IMR-90 (cell line): ENCODE measurements around the gene DYDC1. TPM values are rescaled to one million over a fixed set of nuclear protein-coding genes. Genes with fewer than 3 reads are reported as not detected.

Source experiments
- ATAC-seq: fragments of 200-7000 bp; cut with Tn5 transposase; 2 replicates; pipeline ENCODE4 v1.9.1; 2020; ENCODE audit warnings: low read depth, mild to moderate bottlenecking, moderate library complexity
- BruUV-seq: library from RNA; stranded (reverse); fragments of 400-500 nt; replicated peaks from 2 replicates; lab custom pipeline; 2021; lab: Mats Ljungman, UMichigan
- CTCF ChIA-PET: fragments of 300-600 bp; formaldehyde crosslinking; extraction: SDS; loops from one replicate; lab custom pipeline; 2021; ENCODE audit warnings: antibody characterized with exemption; lab: Yijun Ruan, JAX
- POLR2A ChIA-PET: fragments of 300-600 bp; sonication (Branson Sonifier 250); formaldehyde crosslinking; loops from one replicate; lab custom pipeline; 2022; ENCODE audit warnings: antibody characterized with exemption; ENCODE audit not compliant: unreplicated experiment; lab: Charles Lee
- DNase-seq: peaks from one replicate; pipeline ENCODE4 v3.0.0; 2013
- H2AFZ ChIP-seq: replicated peaks from 2 replicates; pipeline ENCODE3; 2013; ENCODE audit warnings: low read length, mild to moderate bottlenecking; ENCODE audit not compliant: poor library complexity
- H2AK5ac ChIP-seq: 2 replicates; pipeline ENCODE4 v1.6.1; 2013; ENCODE audit warnings: low read depth, low read length, inconsistent platforms
- H2AK9ac ChIP-seq: replicated peaks from 2 replicates; pipeline ENCODE3; 2013; ENCODE audit warnings: mild to moderate bottlenecking, low read depth, low read length, moderate library complexity; ENCODE audit not compliant: poor library complexity
- H2BK120ac ChIP-seq: 2 replicates; pipeline ENCODE4 v1.6.1; 2013; ENCODE audit warnings: low read depth, low read length, inconsistent platforms
- H2BK15ac ChIP-seq: 3 replicates; pipeline ENCODE4 v1.6.1; 2013; ENCODE audit warnings: low read depth, low read length, inconsistent platforms
- H2BK20ac ChIP-seq: 2 replicates; pipeline ENCODE4 v1.6.1; 2013; ENCODE audit warnings: low read depth, mild to moderate bottlenecking, inconsistent platforms, low read length, moderate library complexity
- H2BK5ac ChIP-seq: 2 replicates; pipeline ENCODE4 v1.6.1; 2013; ENCODE audit warnings: mild to moderate bottlenecking, low read depth, low read length, inconsistent platforms; ENCODE audit not compliant: poor library complexity, severe bottlenecking
- H3K14ac ChIP-seq: replicated peaks from 2 replicates; pipeline ENCODE4 v1.6.1; 2013; ENCODE audit warnings: low read depth, low read length, inconsistent platforms
- H3K18ac ChIP-seq: 2 replicates; pipeline ENCODE4 v1.6.1; 2013; ENCODE audit warnings: low read depth, low read length, control low read depth
- H3K23ac ChIP-seq: 2 replicates; pipeline ENCODE4 v1.6.1; 2013; ENCODE audit warnings: low read depth, low read length, inconsistent platforms
- H3K27ac ChIP-seq: 2 replicates; pipeline ENCODE4 v1.5.1; 2013; ENCODE audit warnings: mild to moderate bottlenecking, control low read depth, low read length; ENCODE audit not compliant: insufficient read depth
- H3K27me3 ChIP-seq: 2 replicates; pipeline ENCODE4 v1.6.1; 2013; ENCODE audit warnings: low read length; ENCODE audit not compliant: control insufficient read depth, insufficient read depth
- H3K36me3 ChIP-seq: 2 replicates; pipeline ENCODE4 v1.6.1; 2013; ENCODE audit warnings: low read length, mixed read lengths; ENCODE audit not compliant: control insufficient read depth, insufficient read depth
- H3K4ac ChIP-seq: 2 replicates; pipeline ENCODE4 v1.6.1; 2013; ENCODE audit warnings: low read depth, low read length, inconsistent platforms
- H3K4me1 ChIP-seq: 2 replicates; pipeline ENCODE4 v1.6.1; 2013; ENCODE audit warnings: low read length, mixed read lengths; ENCODE audit not compliant: control insufficient read depth, insufficient read depth
- H3K4me2 ChIP-seq: 2 replicates; pipeline ENCODE4 v1.6.1; 2013; ENCODE audit warnings: low read depth, mild to moderate bottlenecking, control low read depth, low read length, moderate library complexity
- H3K4me3 ChIP-seq: 2 replicates; pipeline ENCODE4 v1.5.1; 2013; ENCODE audit warnings: low read depth, mild to moderate bottlenecking, control low read depth, low read length, moderate library complexity; ENCODE audit not compliant: insufficient read depth
- H3K56ac ChIP-seq: 2 replicates; pipeline ENCODE4 v1.6.1; 2013; ENCODE audit warnings: low read length, inconsistent platforms; ENCODE audit not compliant: insufficient read depth; ENCODE audit errors: extremely low read depth
- H3K79me1 ChIP-seq, 2 experiments: 2 replicates each; pipeline ENCODE4 v1.6.1; 2013; ENCODE audit warnings: low read length in 2 of 2, inconsistent platforms in 1 of 2, low read depth in 1 of 2
- H3K9ac ChIP-seq: 2 replicates; pipeline ENCODE4 v1.6.1; 2013; ENCODE audit warnings: low read depth, low read length, control low read depth
- H3K9me1 ChIP-seq: 2 replicates; pipeline ENCODE4 v1.6.1; 2013; ENCODE audit warnings: low read length, inconsistent platforms; ENCODE audit not compliant: insufficient read depth
- H3K9me3 ChIP-seq: 2 replicates; pipeline ENCODE4 v1.6.1; 2013; ENCODE audit warnings: low read length; ENCODE audit not compliant: control insufficient read depth, insufficient read depth
- H4K20me1 ChIP-seq: 2 replicates; pipeline ENCODE4 v1.6.1; 2013; ENCODE audit warnings: low read length, inconsistent platforms; ENCODE audit not compliant: insufficient read depth
- H4K5ac ChIP-seq: 2 replicates; pipeline ENCODE4 v1.6.1; 2013; ENCODE audit warnings: mild to moderate bottlenecking, low read depth, low read length, control low read depth
- H4K8ac ChIP-seq, 2 experiments: 2 replicates each; pipeline ENCODE4 v1.6.1; 2013; ENCODE audit warnings: low read depth in 2 of 2, low read length in 2 of 2, control low read depth in 1 of 2, inconsistent platforms in 1 of 2
- H4K91ac ChIP-seq: 2 replicates; pipeline ENCODE4 v1.6.1; 2013; ENCODE audit warnings: low read depth, low read length, inconsistent platforms; ENCODE audit not compliant: insufficient read depth
- CEBPB ChIP-seq: IDR thresholded peaks from 2 replicates; pipeline ENCODE4 v1.6.1; 2012; ENCODE audit warnings: low read depth, low read length, improper control_type of control experiment
- CHD1 ChIP-seq: IDR thresholded peaks from 2 replicates; pipeline ENCODE4 v1.6.1; 2012; ENCODE audit warnings: low read depth, low read length, improper control_type of control experiment
- MAFK ChIP-seq: IDR thresholded peaks from 2 replicates; pipeline ENCODE4 v1.6.1; 2012; ENCODE audit warnings: low read depth, low read length, improper control_type of control experiment
- MAZ ChIP-seq: IDR thresholded peaks from 2 replicates; pipeline ENCODE4 v1.6.1; 2012; ENCODE audit warnings: low read depth, mild to moderate bottlenecking, low read length, improper control_type of control experiment, moderate library complexity, borderline replicate concordance
- MXI1 ChIP-seq: IDR thresholded peaks from 2 replicates; pipeline ENCODE4 v1.6.1; 2012; ENCODE audit warnings: low read depth, mild to moderate bottlenecking, low read length, moderate library complexity, borderline replicate concordance
- NFE2L2 ChIP-seq: fragments of 150-350 bp; IDR thresholded peaks from 2 replicates; pipeline ENCODE4 v1.6.1; 2016; ENCODE audit warnings: low read depth, mild to moderate bottlenecking, low read length
- POLR2A ChIP-seq: IDR thresholded peaks from 2 replicates; pipeline ENCODE4 v1.6.1; 2012; ENCODE audit warnings: mild to moderate bottlenecking, low read depth, low read length
- RAD21 ChIP-seq: IDR thresholded peaks from 2 replicates; pipeline ENCODE4 v1.6.1; 2012; ENCODE audit warnings: low read length, improper control_type of control experiment
- RCOR1 ChIP-seq: IDR thresholded peaks from 2 replicates; pipeline ENCODE4 v1.6.1; 2012; ENCODE audit warnings: mild to moderate bottlenecking, low read length, improper control_type of control experiment; ENCODE audit not compliant: insufficient replicate concordance
- RFX5 ChIP-seq: IDR thresholded peaks from 2 replicates; pipeline ENCODE4 v1.8.0; 2012; ENCODE audit warnings: low read depth, mild to moderate bottlenecking, low read length, moderate library complexity
- SMC3 ChIP-seq: fragments of 150-350 bp; IDR thresholded peaks from 2 replicates; pipeline ENCODE4 v1.6.1; 2016; ENCODE audit warnings: low read depth, mild to moderate bottlenecking, antibody characterized with exemption, low read length, moderate library complexity
- USF2 ChIP-seq: fragments of 150-350 bp; IDR thresholded peaks from 2 replicates; pipeline ENCODE4 v1.6.1; 2017; ENCODE audit warnings: mild to moderate bottlenecking, antibody characterized with exemption, low read length, low read depth
- WGBS, 2 experiments: methylation state at CpG; one replicate each; pipeline versions ENCODE4 v1.1.5 to v1.1.7; 2013; ENCODE audit warnings: missing lambda C conversion rate in 2 of 2; ENCODE audit not compliant: insufficient read length in 1 of 2; ENCODE audit errors: extremely low coverage in 2 of 2; 5-methylcytosine and 5-hydroxymethylcytosine counted together
- dilution Hi-C: fragments of 300-500 bp; cut with HindIII; formaldehyde crosslinking; loops from one replicate; pipeline ENCODE4 v1.14.3; 2018; ENCODE audit warnings: low sequenced_read_pairs; ENCODE audit not compliant: unreplicated experiment
- in situ Hi-C: fragments of 300-500 bp; cut with MboI; formaldehyde crosslinking; loops from 3 replicates; pipeline ENCODE4 v1.14.3; 2019; ENCODE audit warnings: low sequenced_read_pairs, inconsistent platforms, mixed read lengths
- intact Hi-C: fragments of 100-400 bp; cut with micrococcal nuclease; formaldehyde crosslinking; loops from 2 replicates; pipeline ENCODE4 v1.10.0; 2022
- polyA plus RNA-seq, 3 experiments: library from polyadenylated mRNA; depleted of rRNA; stranded (reverse); fragments of >200 nt; gene quantifications; 2 replicates each; pipeline ENCODE4 v1.2.3, GENCODE V29; 2012; ENCODE audit warnings: low replicate concordance in 1 of 3
- total RNA-seq: library from RNA; depleted of rRNA; stranded (reverse); fragments of >200 nt; gene quantifications from 2 replicates; pipeline ENCODE4 v1.2.3, GENCODE V29; 2012
- TF ChIP-seq, protein P1 (sequence below): conservative IDR thresholded peaks from 2 replicates; pipeline ENCODE4 v1.5.1; 2012; ENCODE audit warnings: mild to moderate bottlenecking, low read depth, low read length, improper control_type of control experiment

Gene DYDC1
- total and polyA plus RNA-seq, 2 of the 4 experiments (the other 2 are of a cell fraction): not detected

DNA sequence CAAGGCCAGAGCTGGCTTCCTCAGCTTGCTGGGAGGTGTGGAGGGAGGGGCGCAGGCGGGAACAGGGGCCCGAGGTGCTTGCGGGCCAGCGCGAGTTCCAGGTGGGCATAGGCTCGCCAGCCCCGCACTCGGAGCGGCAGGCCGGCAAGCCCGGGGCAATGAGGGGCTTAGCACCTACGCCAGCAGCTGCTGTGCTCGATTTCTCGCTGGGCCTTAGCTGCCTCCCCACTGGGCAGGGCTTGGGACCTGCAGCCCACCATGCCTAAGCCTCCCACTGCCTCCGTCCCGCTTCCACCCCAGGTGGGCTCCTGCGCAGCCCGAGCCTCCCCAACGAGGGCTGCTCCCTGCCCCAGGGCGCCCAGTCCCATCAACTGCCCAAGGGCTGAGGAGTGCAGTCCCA lies 41.2 kb downstream of the DYDC1 start:
- dilution Hi-C loops: no loop called here
- intact Hi-C loops: no loop called here
- ATAC-seq (no peak), DNase-seq (no peak)
- no peaks in the 10 kb centered on the region for H3K79me1 ChIP-seq
- H4K91ac ChIP-seq: no peak overlapping the region
- H3K4me1 ChIP-seq: no peaks in the 10 kb centered on the region
- no peak overlapping the region for H2BK15ac ChIP-seq
- no peak overlapping the region for H3K9ac ChIP-seq
- no peaks in the 10 kb centered on the region for H3K9me3 ChIP-seq
- no peak overlapping the region for H2AFZ ChIP-seq
- no peak overlapping the region for H2BK20ac ChIP-seq
- no peak overlapping the region for H4K8ac ChIP-seq
- H3K9me1 ChIP-seq: no peaks in the 10 kb centered on the region
- 76% methylated on average over 12 of the region's 21 CpGs; no CpG with 5 or more reads in 1 of the 2 experiments for WGBS, 2 experiments
- TF ChIP-seq MXI1: no peak
- TF ChIP-seq RFX5: no peak
- TF ChIP-seq NFE2L2: no peak
- TF ChIP-seq RCOR1: no peak
- TF ChIP-seq CEBPB: no peak
- no peak for TF ChIP-seq USF2
- no peak for TF ChIP-seq POLR2A
- no peak for TF ChIP-seq RAD21
- TF ChIP-seq, protein P1, sequence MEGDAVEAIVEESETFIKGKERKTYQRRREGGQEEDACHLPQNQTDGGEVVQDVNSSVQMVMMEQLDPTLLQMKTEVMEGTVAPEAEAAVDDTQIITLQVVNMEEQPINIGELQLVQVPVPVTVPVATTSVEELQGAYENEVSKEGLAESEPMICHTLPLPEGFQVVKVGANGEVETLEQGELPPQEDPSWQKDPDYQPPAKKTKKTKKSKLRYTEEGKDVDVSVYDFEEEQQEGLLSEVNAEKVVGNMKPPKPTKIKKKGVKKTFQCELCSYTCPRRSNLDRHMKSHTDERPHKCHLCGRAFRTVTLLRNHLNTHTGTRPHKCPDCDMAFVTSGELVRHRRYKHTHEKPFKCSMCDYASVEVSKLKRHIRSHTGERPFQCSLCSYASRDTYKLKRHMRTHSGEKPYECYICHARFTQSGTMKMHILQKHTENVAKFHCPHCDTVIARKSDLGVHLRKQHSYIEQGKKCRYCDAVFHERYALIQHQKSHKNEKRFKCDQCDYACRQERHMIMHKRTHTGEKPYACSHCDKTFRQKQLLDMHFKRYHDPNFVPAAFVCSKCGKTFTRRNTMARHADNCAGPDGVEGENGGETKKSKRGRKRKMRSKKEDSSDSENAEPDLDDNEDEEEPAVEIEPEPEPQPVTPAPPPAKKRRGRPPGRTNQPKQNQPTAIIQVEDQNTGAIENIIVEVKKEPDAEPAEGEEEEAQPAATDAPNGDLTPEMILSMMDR: no peak
- TF ChIP-seq CHD1: no peak
- no peak for TF ChIP-seq MAZ
- TF ChIP-seq SMC3: no peak
- no peak for TF ChIP-seq MAFK
- in situ Hi-C loops: no loop called here
- no peak overlapping the region for H3K27ac ChIP-seq
- no peak overlapping the region for H2AK5ac ChIP-seq
- no peak overlapping the region for H2BK120ac ChIP-seq
- no peak overlapping the region for H2BK5ac ChIP-seq
- no peak overlapping the region for H3K56ac ChIP-seq
- no peaks in the 10 kb centered on the region for H3K27me3 ChIP-seq
- H4K20me1 ChIP-seq: no peaks in the 10 kb centered on the region
- H4K5ac ChIP-seq: no peak overlapping the region
- ChIA-PET CTCF (no interaction called here), POLR2A (no interaction called here)
- no peak overlapping the region for H2AK9ac ChIP-seq
- BruUV-seq: no TSS peak
- no peak overlapping the region for H3K23ac ChIP-seq
- no peak overlapping the region for H3K18ac ChIP-seq
- H3K36me3 ChIP-seq: no peaks in the 10 kb centered on the region
- H3K4me3 ChIP-seq: no peak overlapping the region
- no peak overlapping the region for H3K4me2 ChIP-seq
- no peak overlapping the region for H3K14ac ChIP-seq
- H3K4ac ChIP-seq: no peak overlapping the region
